GM12878 (cell line): Measurements from ENCODE around the gene CRAT. TPM values are rescaled to one million over a fixed set of nuclear protein-coding genes. Genes with fewer than 3 reads are reported as not detected.

Experiments
- CHD1 ChIP-seq: IDR thresholded peaks from 2 replicates; pipeline ENCODE4 v1.6.1; 2012; ENCODE audit warnings: low read depth, low read length, improper control_type of control experiment
- CREB1 ChIP-seq: IDR thresholded peaks from 2 replicates; pipeline ENCODE4 v1.6.1; 2012; ENCODE audit warnings: low read depth, mild to moderate bottlenecking, inconsistent platforms
- CUX1 ChIP-seq: IDR thresholded peaks from 2 replicates; pipeline ENCODE4 v1.6.1; 2012; ENCODE audit warnings: improper control_type of control experiment, low read depth, low read length; ENCODE audit not compliant: insufficient replicate concordance
- E4F1 ChIP-seq: fragments of 450-650 bp; IDR thresholded peaks from 2 replicates; pipeline ENCODE4 v1.6.1; 2018; ENCODE audit warnings: borderline replicate concordance, mild to moderate bottlenecking; ENCODE audit not compliant: partially characterized antibody
- EP300 ChIP-seq, 2 experiments: fragments of 150-350 bp in 1 of 2; IDR thresholded peaks; 2 replicates each; pipeline ENCODE4 v1.6.1; 2011 to 2012; ENCODE audit warnings: low read depth in 2 of 2, low read length in 2 of 2, borderline replicate concordance in 1 of 2, improper control_type of control experiment in 1 of 2, inconsistent platforms in 1 of 2; ENCODE audit not compliant: control insufficient read depth in 1 of 2
- HDGF ChIP-seq: fragments of 450-650 bp; IDR thresholded peaks from 2 replicates; pipeline ENCODE4 v1.6.1; 2016; ENCODE audit warnings: antibody characterized with exemption
- HSF1 ChIP-seq: fragments of 150-350 bp; IDR thresholded peaks from 2 replicates; pipeline ENCODE4 v1.6.1; 2014; ENCODE audit warnings: mild to moderate bottlenecking, low read depth, low read length
- PAX5 ChIP-seq: IDR thresholded peaks from 2 replicates; pipeline ENCODE4 v1.6.1; 2011; ENCODE audit warnings: low read depth, low read length, borderline replicate concordance
- POLR2A ChIP-seq: IDR thresholded peaks from 2 replicates; pipeline ENCODE4 v1.6.1; 2011; ENCODE audit warnings: low read depth, mild to moderate bottlenecking, low read length
- REST ChIP-seq: IDR thresholded peaks from 2 replicates; pipeline ENCODE4 v1.6.1; 2012; ENCODE audit warnings: mild to moderate bottlenecking, low read depth, low read length
- SIN3A ChIP-seq: IDR thresholded peaks from 2 replicates; pipeline ENCODE4 v1.6.1; 2012; ENCODE audit warnings: low read depth, low read length, improper control_type of control experiment
- SP1 ChIP-seq: IDR thresholded peaks from one replicate; pipeline ENCODE4 v1.6.1; 2011; ENCODE audit warnings: low read depth, low read length
- USF1 ChIP-seq: IDR thresholded peaks from 2 replicates; pipeline ENCODE4 v1.6.1; 2011; ENCODE audit warnings: borderline replicate concordance, low read depth, mild to moderate bottlenecking, moderate library complexity, mixed read lengths, low read length; ENCODE audit not compliant: insufficient read depth; ENCODE audit errors: extremely low read length
- polyA plus RNA-seq, 11 experiments: library from polyadenylated mRNA; depleted of rRNA in 4 of 11; unstranded in 6 of 11; stranded (reverse) in 5 of 11; fragments of >200 nt; fragmentation: Nextera tagmentation in 4 of 11; fragmentation: Illumina TruSeq in 1 of 11; extraction: Ambion mirVana in 4 of 11; extraction: Trizol in 1 of 11; gene quantifications; 1 replicate in 1 of 11; 2 replicates in 10 of 11; pipeline versions ENCODE4 v1.2.1 to v1.2.3, GENCODE V29; 2011 to 2016; ENCODE audit warnings: inconsistent platforms in 2 of 11, missing spikeins in 2 of 11, low read depth in 1 of 11
- total RNA-seq, 4 experiments: library from RNA; depleted of rRNA in 3 of 4; stranded (reverse); fragments of >200 nt in 3 of 4; fragmentation: Illumina TruSeq in 1 of 4; extraction: Trizol in 1 of 4; gene quantifications; 2 replicates each; pipeline versions ENCODE4 v1.2.1 to v1.2.3, GENCODE V29; 2013 to 2021

Gene CRAT
- total and polyA plus RNA-seq, 10 of the 15 experiments (the other 5 are each of a cell fraction or from before 2014, with no cell fraction given) = 0.10 to 3.4 (median 1.8) TPM

- TF ChIP-seq E4F1 = no peak
- peak; percentile 88 for TF ChIP-seq CREB1
- peak; percentile 87; the same call in 1 of the 2 replicates for TF ChIP-seq HSF1
- TF ChIP-seq SIN3A = peak; percentile 47; the same call in 1 of the 2 replicates
- TF ChIP-seq USF1 = no peak
- peak; percentile 86 for TF ChIP-seq PAX5
- TF ChIP-seq SP1 = peak; percentile 71
- no peak for TF ChIP-seq CUX1
- peak; percentile 70 to 75 for TF ChIP-seq EP300 (IDR thresholded peaks at IDR 0.05; ENCODE audit: borderline replicate concordance in 1 of 2, control insufficient read depth in 1 of 2, low read depth in 2 of 2, low read length in 2 of 2)
- TF ChIP-seq CHD1 = no peak; the same call in 1 of the 2 replicates
- TF ChIP-seq POLR2A = no peak
- TF ChIP-seq HDGF = peak; percentile 55
- no peak for TF ChIP-seq REST
These were observed 30.8 kb upstream of the CRAT start (continued) for GRCh38 chr9:129141066-129142041.
